WTC11 (cell line): ENCODE data around the gene NCKAP5L.

Experiments used
- ATF3 ChIP-seq: sonication (generic); formaldehyde crosslinking; conservative IDR thresholded peaks from 2 replicates; pipeline ENCODE4 v1.8.1; 2022; ENCODE audit warnings: mild to moderate bottlenecking, missing genetic modification reagents
- ATF6 ChIP-seq: sonication (generic); formaldehyde crosslinking; IDR thresholded peaks from 2 replicates; pipeline ENCODE4 v1.8.1; 2023; ENCODE audit warnings: mild to moderate bottlenecking, missing genetic modification reagents
- CTCF ChIP-seq: fragments of 200-600 bp; IDR thresholded peaks from 2 replicates; pipeline ENCODE4 v1.8.0; 2022; ENCODE audit warnings: antibody characterized with exemption
- E2F4 ChIP-seq: sonication (generic); formaldehyde crosslinking; IDR thresholded peaks from 2 replicates; pipeline ENCODE4 v1.8.1; 2022; ENCODE audit warnings: low read depth, mild to moderate bottlenecking, moderate library complexity, missing genetic modification reagents, borderline replicate concordance
- E2F5 ChIP-seq: sonication (generic); formaldehyde crosslinking; IDR thresholded peaks from 2 replicates; pipeline ENCODE4 v1.8.1; 2022; ENCODE audit warnings: mild to moderate bottlenecking, moderate library complexity, missing genetic modification reagents
- HMGXB4 ChIP-seq: sonication (generic); formaldehyde crosslinking; IDR thresholded peaks from 2 replicates; pipeline ENCODE4 v1.8.1; 2023; ENCODE audit warnings: mild to moderate bottlenecking, moderate library complexity, missing genetic modification reagents
- NR3C1 ChIP-seq: sonication (generic); formaldehyde crosslinking; conservative IDR thresholded peaks from 2 replicates; pipeline ENCODE4 v1.8.1; 2023; ENCODE audit warnings: low read depth, mild to moderate bottlenecking, missing genetic modification reagents
- SP1 ChIP-seq: sonication (generic); formaldehyde crosslinking; conservative IDR thresholded peaks from 2 replicates; pipeline ENCODE4 v1.8.1; 2022; ENCODE audit warnings: missing genetic modification reagents
- TEAD4 ChIP-seq: sonication (generic); formaldehyde crosslinking; IDR thresholded peaks from 2 replicates; pipeline ENCODE4 v1.8.0; 2022; ENCODE audit warnings: mild to moderate bottlenecking, missing genetic modification reagents
- USF2 ChIP-seq: sonication (generic); formaldehyde crosslinking; IDR thresholded peaks from 2 replicates; pipeline ENCODE4 v1.8.1; 2023; ENCODE audit warnings: mild to moderate bottlenecking, missing genetic modification reagents, moderate library complexity
- ZBTB21 ChIP-seq: sonication (generic); formaldehyde crosslinking; IDR thresholded peaks from 2 replicates; pipeline ENCODE4 v1.8.1; 2023; ENCODE audit warnings: mild to moderate bottlenecking, missing genetic modification reagents, borderline replicate concordance
- ZMAT4 ChIP-seq: fragments of 250-450 bp; sonication (Bioruptor Pico); IDR thresholded peaks from 2 replicates; pipeline ENCODE4 v1.9.0; 2021; ENCODE audit warnings: mild to moderate bottlenecking
- ZNF263 ChIP-seq: sonication (generic); formaldehyde crosslinking; IDR thresholded peaks from 2 replicates; pipeline ENCODE4 v1.8.1; 2022; ENCODE audit warnings: low read depth, mild to moderate bottlenecking, moderate library complexity, missing genetic modification reagents
- ZSCAN18 ChIP-seq: fragments of 250-450 bp; sonication (Bioruptor Pico); IDR thresholded peaks from 2 replicates; pipeline ENCODE4 v2.1.2; 2022; ENCODE audit warnings: mild to moderate bottlenecking, moderate library complexity

GRCh38 chr12:49811961-49812401 lies 16.2 kb downstream of the NCKAP5L start:
- TF ChIP-seq ZNF263 (CRISPR knock-in tag) (no peak), CTCF (no peak), ATF3 (CRISPR knock-in tag) (no peak), NR3C1 (CRISPR knock-in tag) (no peak), ATF6 (CRISPR knock-in tag) (no peak), ZSCAN18 (CRISPR knock-in tag) (no peak), USF2 (no peak), HMGXB4 (CRISPR knock-in tag) (no peak), ZMAT4 (CRISPR knock-in tag) (no peak), SP1 (CRISPR knock-in tag) (no peak), E2F5 (no peak), E2F4 (CRISPR knock-in tag) (no peak), TEAD4 (no peak), ZBTB21 (no peak)
